ACC112 (cell line): Measurements from ENCODE around the gene SEC61A2.
"Not testable (repeated sequence)": the region's sequence is repeated elsewhere in the genome, so short reads cannot be mapped to it uniquely, and the experiment has no call there.

Experiments
- H2AFZ ChIP-seq: fragments of 200-600 bp; sonication (generic); one replicate; pipeline ENCODE4 v1.6.0; 2017; ENCODE audit warnings: antibody characterized with exemption, low read length; ENCODE audit not compliant: unreplicated experiment
- H3K27ac ChIP-seq: fragments of 200-600 bp; sonication (generic); 2 replicates; pipeline ENCODE4 v1.5.1; 2014; ENCODE audit warnings: low read depth, mild to moderate bottlenecking, antibody characterized with exemption, low read length, moderate library complexity
- H3K27me3 ChIP-seq: fragments of 200-600 bp; sonication (generic); 2 replicates; pipeline ENCODE4 v1.6.1; 2014; ENCODE audit warnings: mild to moderate bottlenecking, antibody characterized with exemption, low read length, moderate library complexity, mixed read lengths; ENCODE audit not compliant: insufficient read depth
- H3K36me3 ChIP-seq: fragments of 200-600 bp; sonication (generic); 2 replicates; pipeline ENCODE4 v1.6.1; 2016; ENCODE audit warnings: mild to moderate bottlenecking, antibody characterized with exemption, low read length, moderate library complexity, mixed read lengths; ENCODE audit not compliant: insufficient read depth
- H3K4me1 ChIP-seq: fragments of 200-600 bp; sonication (generic); one replicate; pipeline ENCODE4 v1.6.1; 2016; ENCODE audit warnings: low read length, mixed read lengths; ENCODE audit not compliant: insufficient read depth, unreplicated experiment, control insufficient read depth
- H3K4me3 ChIP-seq: fragments of 200-600 bp; sonication (generic); 2 replicates; pipeline ENCODE4 v1.5.1; 2014; ENCODE audit warnings: mild to moderate bottlenecking, low read depth, low read length
- H3K79me2 ChIP-seq: fragments of 200-600 bp; sonication (generic); one replicate; pipeline ENCODE4 v1.6.0; 2016; ENCODE audit warnings: low read length; ENCODE audit not compliant: control insufficient read depth, unreplicated experiment, insufficient read depth

The SEC61A2 gene

DNA sequence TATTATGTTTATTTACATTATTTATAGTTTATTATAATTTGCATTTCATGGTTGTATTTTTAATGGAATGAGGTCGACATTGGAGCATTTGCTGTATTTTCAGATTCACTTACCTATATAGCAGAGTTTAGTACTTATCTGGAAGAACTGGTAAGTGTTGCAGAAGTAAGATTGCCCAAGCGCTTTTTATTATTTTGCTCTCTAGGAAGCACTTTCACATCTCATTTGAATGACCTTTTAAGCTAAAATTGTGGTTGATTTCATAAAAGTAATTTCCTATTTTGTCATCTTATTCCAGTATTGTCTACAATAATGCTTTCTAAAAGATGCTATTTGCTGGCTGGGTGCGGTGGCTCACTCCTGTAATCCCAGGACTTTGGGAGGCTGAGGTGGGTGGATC lies 28.6 kb downstream of the SEC61A2 start:
- Histone ChIP-seq H3K79me2 (no peaks in the 10 kb centered on the region), H3K27ac (no peak overlapping the region), H3K27me3 (no peaks in the 10 kb centered on the region), H3K4me1 (no peaks in the 10 kb centered on the region), H2AFZ (no peak overlapping the region), H3K36me3 (peaks cover 17% of the 10 kb centered on the region), H3K4me3 (no peak overlapping the region)

DNA sequence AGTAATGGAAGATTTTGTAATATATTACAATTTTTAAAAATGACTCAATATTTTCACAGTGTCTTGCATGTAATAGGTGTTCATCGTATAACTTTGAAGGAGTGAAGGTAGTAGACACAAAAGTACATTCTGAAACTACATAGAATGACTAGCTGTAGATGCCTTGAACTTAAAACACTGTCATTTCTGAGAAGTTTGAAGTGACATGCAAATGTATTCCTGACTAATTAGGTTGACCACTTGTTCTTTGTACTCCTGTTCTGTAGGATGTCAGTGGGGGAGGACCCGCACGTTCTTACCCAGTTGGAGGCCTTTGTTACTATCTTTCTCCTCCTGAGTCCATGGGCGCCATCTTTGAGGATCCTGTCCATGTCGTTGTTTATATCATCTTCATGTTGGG lies 31.2 kb downstream of the SEC61A2 start:
- no peaks in the 10 kb centered on the region for H3K79me2 ChIP-seq
- H2AFZ ChIP-seq, result no peak overlapping the region
- no peaks in the 10 kb centered on the region for H3K27me3 ChIP-seq
- peaks cover 17% of the 10 kb centered on the region for H3K36me3 ChIP-seq
- no peak overlapping the region for H3K27ac ChIP-seq
- H3K4me3 ChIP-seq, result no peak overlapping the region
- H3K4me1 ChIP-seq, result no peaks in the 10 kb centered on the region

- peaks cover 26% of the 10 kb centered on the region for H3K36me3 ChIP-seq
- H3K27me3 ChIP-seq, result no peaks in the 10 kb centered on the region
- no peak overlapping the region for H3K27ac ChIP-seq
- no peaks in the 10 kb centered on the region for H3K79me2 ChIP-seq
- no peaks in the 10 kb centered on the region for H3K4me1 ChIP-seq
- H2AFZ ChIP-seq, result no peak overlapping the region
- no peak overlapping the region for H3K4me3 ChIP-seq
Observed at GRCh38 chr10:12162927-12163326, 33.5 kb downstream of the SEC61A2 start.

- Histone ChIP-seq H3K4me1 (no peaks in the 10 kb centered on the region), H3K27me3 (no peaks in the 10 kb centered on the region), H3K79me2 (no peaks in the 10 kb centered on the region), H3K27ac (no peak overlapping the region), H2AFZ (no peak overlapping the region), H3K4me3 (no peak overlapping the region), H3K36me3 (peaks cover 23% of the 10 kb centered on the region)
Observed at GRCh38 chr10:12164085-12164484, 34.6 kb downstream of the SEC61A2 start.

GRCh38 chr10:12165036-12165435 lies 35.6 kb downstream of the SEC61A2 start:
- Histone ChIP-seq H3K27ac (no peak overlapping the region), H3K27me3 (no peaks in the 10 kb centered on the region), H3K4me3 (no peak overlapping the region), H3K36me3 (peaks cover 32% of the 10 kb centered on the region), H3K79me2 (no peaks in the 10 kb centered on the region), H2AFZ (no peak overlapping the region), H3K4me1 (no peaks in the 10 kb centered on the region)

DNA sequence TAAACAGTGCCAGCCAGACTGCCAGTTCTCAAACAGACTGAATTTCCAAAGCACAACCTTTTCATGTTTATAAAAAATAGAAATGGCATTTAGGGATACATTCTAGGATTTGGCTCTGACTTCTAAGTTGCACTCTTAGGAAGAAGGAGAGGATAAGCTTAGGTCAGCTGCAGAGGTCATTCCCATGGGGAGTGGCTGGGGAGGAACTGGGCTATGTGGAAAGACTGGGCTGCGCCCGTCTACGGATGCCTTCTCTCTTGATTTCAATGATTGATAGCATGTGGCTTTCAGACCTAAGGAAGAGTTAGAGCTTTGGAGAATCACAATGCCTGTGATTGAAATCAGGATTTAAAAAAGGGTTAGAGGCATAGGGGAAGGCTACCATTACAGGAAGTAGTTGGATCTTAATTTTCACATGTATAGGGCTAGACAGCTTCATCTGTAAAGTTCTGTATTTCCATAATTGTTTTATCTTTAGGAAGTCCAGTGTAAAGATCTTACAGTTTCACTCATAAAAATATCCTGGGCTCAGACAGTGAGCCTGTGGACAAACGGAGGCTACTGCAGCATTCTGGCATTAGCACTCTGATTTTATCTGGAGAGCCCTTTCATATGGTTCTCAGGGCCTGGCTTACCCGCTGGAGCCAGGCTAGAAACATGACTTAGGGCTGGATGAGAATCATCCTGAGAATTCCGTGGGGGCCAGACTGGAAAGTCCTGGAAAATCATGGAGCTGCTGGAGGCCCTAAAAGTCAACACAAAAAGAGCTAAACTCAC lies 36.7 kb downstream of the SEC61A2 start:
- H2AFZ ChIP-seq, result no peak overlapping the region
- no peaks in the 10 kb centered on the region for H3K4me1 ChIP-seq
- H3K79me2 ChIP-seq, result no peaks in the 10 kb centered on the region
- peaks cover 33% of the 10 kb centered on the region for H3K36me3 ChIP-seq
- no peaks in the 10 kb centered on the region for H3K27me3 ChIP-seq
- no peak overlapping the region for H3K4me3 ChIP-seq
- no peak overlapping the region for H3K27ac ChIP-seq

DNA sequence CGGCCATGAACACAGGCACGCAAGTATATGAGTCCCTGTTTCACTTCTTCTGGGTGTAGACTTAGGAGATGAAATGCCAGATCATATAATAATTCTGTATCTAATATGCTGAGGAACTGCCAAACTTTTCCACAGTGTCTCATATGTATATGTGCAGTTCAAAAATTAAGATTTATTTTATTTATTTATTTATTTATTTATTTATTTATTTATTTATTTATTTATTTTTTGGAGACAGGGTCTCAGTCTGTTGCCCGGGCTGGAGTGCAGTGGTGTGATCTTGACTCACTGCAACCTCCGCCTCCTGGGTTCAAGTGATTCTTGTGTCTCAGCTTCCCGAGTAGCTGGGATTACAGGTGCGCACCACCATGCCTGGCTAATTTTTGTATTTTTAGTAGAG lies 42.0 kb downstream of the SEC61A2 start:
- H3K4me1 ChIP-seq, H3K27me3 ChIP-seq, H3K4me3 ChIP-seq, H3K27ac ChIP-seq, H2AFZ ChIP-seq, H3K79me2 ChIP-seq: not testable (repeated sequence)
- H3K36me3 ChIP-seq, result peaks cover 32% of the 10 kb centered on the region

DNA sequence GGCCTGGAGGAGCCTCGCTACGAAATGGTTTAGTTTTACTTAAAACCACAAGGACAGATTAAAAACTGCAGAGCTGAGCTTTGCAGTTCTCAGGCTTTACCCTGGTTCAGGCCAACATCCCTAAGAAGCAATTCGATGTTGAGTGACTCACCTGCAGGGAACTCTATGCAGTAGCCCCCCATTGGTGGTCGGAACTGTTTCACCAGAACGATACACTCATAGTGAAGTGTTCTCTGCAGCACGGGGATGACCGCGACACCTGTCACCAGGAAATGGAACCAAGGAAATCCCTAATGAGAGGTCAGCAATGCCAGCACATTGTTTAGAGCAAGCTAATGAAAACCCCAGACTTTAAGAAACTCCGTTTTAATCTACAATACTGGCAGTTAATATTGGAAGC lies 48.2 kb downstream of the SEC61A2 start:
- H3K36me3 ChIP-seq, result peaks cover 10% of the 10 kb centered on the region
- H3K27ac ChIP-seq, result no peak overlapping the region

GRCh38 chr10:12179606-12180170 lies 50.2 kb downstream of the SEC61A2 start:
- Histone ChIP-seq H3K79me2 (no peaks in the 10 kb centered on the region), H3K4me3 (no peak overlapping the region), H3K4me1 (no peaks in the 10 kb centered on the region), H3K36me3 (peaks cover 17% of the 10 kb centered on the region), H3K27me3 (no peaks in the 10 kb centered on the region), H3K27ac (no peak overlapping the region), H2AFZ (no peak overlapping the region)

More for the DNA sequence above, 48.2 kb downstream of the SEC61A2 start:
- Histone ChIP-seq H3K27me3 (no peaks in the 10 kb centered on the region), H3K79me2 (no peaks in the 10 kb centered on the region), H2AFZ (no peak overlapping the region), H3K4me3 (no peak overlapping the region), H3K4me1 (no peaks in the 10 kb centered on the region)

GRCh38 chr10:12180221-12180974 lies 50.9 kb downstream of the SEC61A2 start:
- H3K4me3 ChIP-seq, result no peak overlapping the region
- no peak overlapping the region for H2AFZ ChIP-seq
- no peak overlapping the region for H3K27ac ChIP-seq
- no peaks in the 10 kb centered on the region for H3K4me1 ChIP-seq
- no peaks in the 10 kb centered on the region for H3K27me3 ChIP-seq
- H3K36me3 ChIP-seq, result peaks cover 17% of the 10 kb centered on the region; the same call in 1 of the 2 replicates
- peaks cover under 1% of the 10 kb centered on the region for H3K79me2 ChIP-seq
